HepG2 (cell line): Measurements from ENCODE around the gene DLX4.

Source experiments
- EP300 ChIP-seq, 3 experiments: sonication (generic) in 1 of 3; formaldehyde crosslinking in 1 of 3; IDR thresholded peaks; 2 replicates each; pipeline versions ENCODE4 v1.5.1 to v1.6.1; 2011 to 2020; ENCODE audit warnings: low read depth in 2 of 3, low read length in 2 of 3, borderline replicate concordance in 1 of 3, improper control_type of control experiment in 1 of 3, mild to moderate bottlenecking in 1 of 3, missing genetic modification reagents in 1 of 3, moderate library complexity in 1 of 3
- HOXA5 ChIP-seq: sonication (generic); formaldehyde crosslinking; IDR thresholded peaks from 2 replicates; pipeline ENCODE4 v1.4.0; 2020; ENCODE audit warnings: missing genetic modification reagents
- JUNB ChIP-seq: sonication (generic); formaldehyde crosslinking; IDR thresholded peaks from 2 replicates; pipeline ENCODE4 v1.8.0; 2022; ENCODE audit warnings: missing genetic modification reagents, mild to moderate bottlenecking, borderline replicate concordance
- MAZ ChIP-seq, 2 experiments: sonication (generic) in 1 of 2; formaldehyde crosslinking in 1 of 2; IDR thresholded peaks; 2 replicates each; pipeline versions ENCODE4 v1.5.0 to v1.6.1; 2012 to 2020; ENCODE audit warnings: low read depth in 2 of 2, mild to moderate bottlenecking in 2 of 2, borderline replicate concordance in 1 of 2, improper control_type of control experiment in 1 of 2, low read length in 1 of 2, missing genetic modification reagents in 1 of 2, moderate library complexity in 1 of 2
- MEIS2 ChIP-seq: sonication (generic); formaldehyde crosslinking; IDR thresholded peaks from 2 replicates; pipeline ENCODE4 v1.9.0; 2021; ENCODE audit warnings: mild to moderate bottlenecking, missing genetic modification reagents
- MYNN ChIP-seq: sonication (generic); formaldehyde crosslinking; IDR thresholded peaks from 2 replicates; pipeline ENCODE4 v1.4.0; 2020; ENCODE audit warnings: mild to moderate bottlenecking, low read depth, missing genetic modification reagents
- POGZ ChIP-seq: sonication (generic); formaldehyde crosslinking; IDR thresholded peaks from 2 replicates; pipeline ENCODE4 v1.4.0; 2020; ENCODE audit warnings: mild to moderate bottlenecking, missing genetic modification reagents
- PTBP1 ChIP-seq: fragments of 200-400 bp; formaldehyde crosslinking; IDR thresholded peaks from 2 replicates; pipeline ENCODE4 v1.6.1; 2018; ENCODE audit warnings: low read length, low read depth; ENCODE audit not compliant: poor library complexity, severe bottlenecking
- THAP7 ChIP-seq: sonication (generic); formaldehyde crosslinking; IDR thresholded peaks from 2 replicates; pipeline ENCODE4 v1.8.1; 2023; ENCODE audit warnings: mild to moderate bottlenecking, missing genetic modification reagents
- ZNF12 ChIP-seq: sonication (generic); formaldehyde crosslinking; IDR thresholded peaks from 2 replicates; pipeline ENCODE4 v1.5.0; 2020; ENCODE audit warnings: missing genetic modification reagents
- ZSCAN30 ChIP-seq: sonication (generic); formaldehyde crosslinking; IDR thresholded peaks from 2 replicates; pipeline ENCODE4 v1.5.0; 2020; ENCODE audit warnings: mild to moderate bottlenecking, missing genetic modification reagents
- TF ChIP-seq, protein P1 (sequence below): sonication (generic); formaldehyde crosslinking; IDR thresholded peaks from 2 replicates; pipeline ENCODE4 v1.4.0; 2020; ENCODE audit warnings: mild to moderate bottlenecking, missing genetic modification reagents, borderline replicate concordance
- TF ChIP-seq, protein P2 (sequence below): sonication (generic); formaldehyde crosslinking; IDR thresholded peaks from 2 replicates; pipeline ENCODE4 v1.8.0; 2022; ENCODE audit warnings: mild to moderate bottlenecking, missing genetic modification reagents

DNA sequence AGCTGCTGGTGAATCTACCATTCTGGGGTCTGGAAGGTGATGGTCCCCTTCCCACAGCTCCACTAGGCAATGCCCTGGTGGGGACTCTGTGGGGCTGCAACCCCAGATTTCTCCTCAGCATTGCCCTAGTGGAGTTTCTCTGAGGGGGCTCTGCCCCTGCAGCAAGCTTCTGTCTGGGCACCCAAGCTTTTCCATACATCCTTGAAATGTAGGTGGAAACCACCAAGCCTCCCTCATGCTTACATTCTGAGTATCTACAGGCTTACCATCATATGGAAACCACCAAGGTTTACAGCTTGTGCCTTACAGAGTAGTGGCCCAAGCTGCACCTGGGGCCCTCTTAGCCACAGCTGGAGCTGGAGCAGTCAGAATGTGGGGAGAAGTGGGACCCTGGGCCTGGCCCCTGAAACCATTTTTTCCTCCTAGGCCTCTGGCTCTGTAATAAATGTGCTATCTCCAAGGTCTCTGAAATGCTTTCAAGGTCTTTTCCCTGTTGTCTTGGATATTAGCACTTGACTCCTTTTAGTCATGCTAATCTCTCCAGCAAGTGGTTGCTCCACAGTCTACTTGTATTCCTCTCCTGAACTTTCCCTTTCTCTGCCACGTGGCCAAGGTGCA is 45.6 kb downstream of the DLX4 start:
- TF ChIP-seq ZSCAN30 (CRISPR knock-in tag) (no peak), JUNB (CRISPR knock-in tag) (no peak), HOXA5 (CRISPR knock-in tag) (no peak), ZNF12 (CRISPR knock-in tag) (no peak), POGZ (CRISPR knock-in tag) (no peak), MEIS2 (CRISPR knock-in tag) (no peak), THAP7 (no peak), EP300 (IDR thresholded peaks at IDR 0.05; ENCODE audit: low read depth in 2 of 2, low read length in 2 of 2) (no peak), EP300 (CRISPR knock-in tag; IDR thresholded peaks at IDR 0.05; ENCODE audit: borderline replicate concordance) (no peak), MYNN (CRISPR knock-in tag) (no peak), MAZ (IDR thresholded peaks at IDR 0.05; ENCODE audit: borderline replicate concordance, low read depth, low read length) (no peak), MAZ (CRISPR knock-in tag; IDR thresholded peaks at IDR 0.05; ENCODE audit: low read depth) (no peak), PTBP1 (no peak)
- TF ChIP-seq, protein P1, sequence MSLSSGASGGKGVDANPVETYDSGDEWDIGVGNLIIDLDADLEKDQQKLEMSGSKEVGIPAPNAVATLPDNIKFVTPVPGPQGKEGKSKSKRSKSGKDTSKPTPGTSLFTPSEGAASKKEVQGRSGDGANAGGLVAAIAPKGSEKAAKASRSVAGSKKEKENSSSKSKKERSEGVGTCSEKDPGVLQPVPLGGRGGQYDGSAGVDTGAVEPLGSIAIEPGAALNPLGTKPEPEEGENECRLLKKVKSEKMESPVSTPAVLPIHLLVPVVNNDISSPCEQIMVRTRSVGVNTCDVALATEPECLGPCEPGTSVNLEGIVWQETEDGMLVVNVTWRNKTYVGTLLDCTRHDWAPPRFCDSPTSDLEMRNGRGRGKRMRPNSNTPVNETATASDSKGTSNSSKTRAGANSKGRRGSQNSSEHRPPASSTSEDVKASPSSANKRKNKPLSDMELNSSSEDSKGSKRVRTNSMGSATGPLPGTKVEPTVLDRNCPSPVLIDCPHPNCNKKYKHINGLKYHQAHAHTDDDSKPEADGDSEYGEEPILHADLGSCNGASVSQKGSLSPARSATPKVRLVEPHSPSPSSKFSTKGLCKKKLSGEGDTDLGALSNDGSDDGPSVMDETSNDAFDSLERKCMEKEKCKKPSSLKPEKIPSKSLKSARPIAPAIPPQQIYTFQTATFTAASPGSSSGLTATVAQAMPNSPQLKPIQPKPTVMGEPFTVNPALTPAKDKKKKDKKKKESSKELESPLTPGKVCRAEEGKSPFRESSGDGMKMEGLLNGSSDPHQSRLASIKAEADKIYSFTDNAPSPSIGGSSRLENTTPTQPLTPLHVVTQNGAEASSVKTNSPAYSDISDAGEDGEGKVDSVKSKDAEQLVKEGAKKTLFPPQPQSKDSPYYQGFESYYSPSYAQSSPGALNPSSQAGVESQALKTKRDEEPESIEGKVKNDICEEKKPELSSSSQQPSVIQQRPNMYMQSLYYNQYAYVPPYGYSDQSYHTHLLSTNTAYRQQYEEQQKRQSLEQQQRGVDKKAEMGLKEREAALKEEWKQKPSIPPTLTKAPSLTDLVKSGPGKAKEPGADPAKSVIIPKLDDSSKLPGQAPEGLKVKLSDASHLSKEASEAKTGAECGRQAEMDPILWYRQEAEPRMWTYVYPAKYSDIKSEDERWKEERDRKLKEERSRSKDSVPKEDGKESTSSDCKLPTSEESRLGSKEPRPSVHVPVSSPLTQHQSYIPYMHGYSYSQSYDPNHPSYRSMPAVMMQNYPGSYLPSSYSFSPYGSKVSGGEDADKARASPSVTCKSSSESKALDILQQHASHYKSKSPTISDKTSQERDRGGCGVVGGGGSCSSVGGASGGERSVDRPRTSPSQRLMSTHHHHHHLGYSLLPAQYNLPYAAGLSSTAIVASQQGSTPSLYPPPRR = no peak
- TF ChIP-seq, protein P2, sequence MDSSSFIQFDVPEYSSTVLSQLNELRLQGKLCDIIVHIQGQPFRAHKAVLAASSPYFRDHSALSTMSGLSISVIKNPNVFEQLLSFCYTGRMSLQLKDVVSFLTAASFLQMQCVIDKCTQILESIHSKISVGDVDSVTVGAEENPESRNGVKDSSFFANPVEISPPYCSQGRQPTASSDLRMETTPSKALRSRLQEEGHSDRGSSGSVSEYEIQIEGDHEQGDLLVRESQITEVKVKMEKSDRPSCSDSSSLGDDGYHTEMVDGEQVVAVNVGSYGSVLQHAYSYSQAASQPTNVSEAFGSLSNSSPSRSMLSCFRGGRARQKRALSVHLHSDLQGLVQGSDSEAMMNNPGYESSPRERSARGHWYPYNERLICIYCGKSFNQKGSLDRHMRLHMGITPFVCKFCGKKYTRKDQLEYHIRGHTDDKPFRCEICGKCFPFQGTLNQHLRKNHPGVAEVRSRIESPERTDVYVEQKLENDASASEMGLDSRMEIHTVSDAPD (CRISPR knock-in tag) = no peak
